GM21723 (cell line): ENCODE measurements around the gene TET3.
A peak's percentile ranks its signal among the peaks of the same experiment; 100 is the strongest.

ENCODE experiments used
- ATAC-seq: cut with Tn5 transposase; IDR thresholded peaks from one replicate; pipeline ENCODE4 v1.9.1; 2021; ENCODE audit warnings: mild to moderate bottlenecking, moderate library complexity; ENCODE audit not compliant: unreplicated experiment

The TET3 gene

DNA sequence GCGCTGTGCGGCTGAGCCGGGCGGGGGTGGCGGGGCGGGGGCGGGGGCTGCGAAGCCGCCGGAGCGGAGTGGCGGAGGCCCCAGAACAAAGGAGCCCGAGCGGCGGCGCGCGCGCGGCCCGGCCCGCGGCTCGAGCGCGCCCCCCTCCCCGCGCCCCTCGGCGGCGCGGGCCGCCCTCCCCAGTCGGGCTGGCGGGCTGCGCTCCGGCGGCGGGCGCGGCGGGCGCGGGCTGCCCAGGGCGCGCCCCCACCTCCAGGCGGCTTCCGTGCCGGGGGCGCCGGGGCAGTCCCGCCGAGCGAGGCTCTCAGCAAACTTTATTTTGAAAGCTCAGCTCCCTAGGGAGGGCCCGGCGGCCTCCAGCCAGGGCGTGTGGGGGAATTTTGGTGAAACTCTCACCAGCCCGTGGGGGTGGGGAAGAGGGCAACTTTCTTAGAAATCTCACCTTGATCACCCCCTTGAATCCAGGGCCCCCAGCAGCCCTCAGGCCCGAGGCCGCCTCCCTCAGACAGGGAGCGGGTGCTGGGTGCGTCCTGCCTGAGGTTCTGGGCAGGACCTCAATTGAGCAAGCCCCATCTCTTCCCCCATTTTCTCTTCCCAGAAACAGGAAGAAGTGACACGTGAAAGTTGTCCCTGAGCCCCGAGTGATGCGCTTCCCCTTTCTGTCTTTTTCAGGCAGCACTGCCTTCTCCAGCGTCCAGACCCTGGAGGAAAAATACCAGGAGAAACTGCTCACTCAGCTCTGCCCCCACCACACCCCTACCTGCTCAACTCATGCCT, 786 bp downstream of the TET3 start:
- ATAC-seq = peak; percentile 37

DNA sequence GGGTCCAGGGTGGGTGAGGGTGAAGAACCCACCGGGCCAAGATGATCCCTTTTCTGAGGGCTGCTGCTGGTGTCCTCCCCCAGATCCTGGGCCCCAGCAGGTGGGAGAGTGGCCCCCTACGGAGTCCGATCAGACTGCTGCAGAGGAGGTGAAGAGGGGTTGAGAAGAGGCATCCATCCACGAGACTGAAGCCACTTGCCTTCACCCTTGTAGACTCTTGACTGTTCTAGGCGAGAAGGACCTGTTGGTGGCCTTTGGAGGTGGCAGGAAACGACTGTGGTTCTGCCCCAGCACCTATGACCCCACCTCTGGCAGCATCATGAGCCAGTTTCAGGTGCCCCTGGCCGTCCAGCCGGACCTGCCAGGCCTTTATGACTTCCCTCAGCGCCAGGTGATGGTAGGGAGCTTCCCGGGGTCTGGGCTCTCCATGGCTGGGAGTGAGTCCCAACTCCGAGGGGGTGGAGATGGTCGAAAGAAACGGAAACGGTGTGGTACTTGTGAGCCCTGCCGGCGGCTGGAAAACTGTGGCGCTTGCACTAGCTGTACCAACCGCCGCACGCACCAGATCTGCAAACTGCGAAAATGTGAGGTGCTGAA, 1.5 kb downstream of the TET3 start:
- peak; percentile 1 for ATAC-seq

DNA sequence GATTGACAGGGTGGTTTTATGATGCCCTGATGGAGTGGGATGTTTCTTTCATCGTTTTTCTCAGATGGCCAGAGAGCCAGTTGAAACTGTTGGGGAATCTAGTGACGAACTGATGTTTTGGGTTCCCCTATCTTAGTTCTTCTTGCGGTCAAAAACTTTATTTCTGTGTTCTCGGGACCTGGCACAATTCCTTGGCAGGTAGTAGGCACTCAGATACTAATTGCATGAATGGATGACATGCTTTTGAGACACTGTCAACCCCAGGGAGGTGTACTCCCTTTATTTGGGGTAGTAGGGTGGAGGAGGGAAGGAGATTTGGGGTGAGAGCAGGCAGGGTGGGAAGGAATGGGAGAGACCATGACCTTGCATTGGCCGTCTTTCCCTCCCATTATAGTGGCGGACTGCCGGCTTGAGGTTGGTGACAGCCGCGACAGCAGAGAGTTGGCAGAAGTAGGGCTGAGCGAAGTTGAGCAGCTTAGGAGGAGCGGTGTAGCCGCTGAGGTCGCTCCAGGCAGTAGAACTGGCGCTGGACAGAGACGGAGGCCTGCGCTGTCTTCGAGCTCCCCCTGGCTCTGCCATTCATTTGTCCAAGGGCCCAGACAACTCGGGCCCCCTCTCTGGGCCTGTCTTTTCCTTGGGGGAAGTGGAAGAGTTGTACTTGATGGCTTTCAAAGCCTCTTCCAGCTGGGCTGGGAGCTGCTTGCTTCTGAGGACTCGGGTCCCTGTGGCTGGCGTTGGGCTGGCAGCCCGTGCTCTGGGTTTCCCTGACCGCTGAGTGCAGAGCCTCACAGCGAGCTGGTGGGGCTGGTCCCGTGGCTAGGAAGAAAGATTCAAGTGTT, 2.6 kb downstream of the TET3 start:
- no peak for ATAC-seq

DNA sequence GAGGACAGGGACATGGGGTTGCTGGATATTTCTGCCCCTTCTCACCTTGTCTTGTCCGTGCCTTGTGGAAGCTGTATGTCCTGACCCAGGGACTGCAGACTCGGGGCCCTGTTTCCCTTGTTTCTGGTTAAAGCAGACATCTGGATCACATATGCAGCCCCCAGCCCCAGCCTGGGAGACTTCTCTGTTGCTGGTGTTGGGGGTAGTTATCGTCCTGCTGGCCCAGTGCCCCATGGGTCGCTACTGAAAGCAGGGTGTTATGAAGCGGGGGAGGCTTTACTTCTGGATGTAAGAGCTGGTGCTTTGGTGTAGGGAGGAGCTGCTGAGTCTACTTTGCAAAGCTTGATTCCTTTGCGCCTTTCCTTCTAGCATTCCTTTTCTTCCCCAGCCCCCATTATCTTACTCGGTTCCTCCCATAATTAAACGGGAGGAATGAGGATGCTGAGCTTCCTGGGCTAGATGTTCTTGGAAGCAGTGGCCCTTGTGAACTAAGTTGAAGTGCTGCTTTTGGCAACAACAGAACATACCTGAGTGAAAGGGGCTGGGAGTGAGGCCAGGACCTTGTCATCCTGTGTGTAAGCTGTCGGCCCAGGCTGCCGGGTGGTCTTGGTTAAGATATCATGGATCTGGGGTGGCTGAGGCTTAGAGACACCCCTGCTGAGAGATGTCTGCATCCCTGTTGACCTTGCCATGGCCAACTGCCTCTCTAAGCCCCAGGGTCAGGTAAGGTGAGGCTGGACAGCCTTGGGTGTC, 3.4 kb downstream of the TET3 start:
- no peak for ATAC-seq

DNA sequence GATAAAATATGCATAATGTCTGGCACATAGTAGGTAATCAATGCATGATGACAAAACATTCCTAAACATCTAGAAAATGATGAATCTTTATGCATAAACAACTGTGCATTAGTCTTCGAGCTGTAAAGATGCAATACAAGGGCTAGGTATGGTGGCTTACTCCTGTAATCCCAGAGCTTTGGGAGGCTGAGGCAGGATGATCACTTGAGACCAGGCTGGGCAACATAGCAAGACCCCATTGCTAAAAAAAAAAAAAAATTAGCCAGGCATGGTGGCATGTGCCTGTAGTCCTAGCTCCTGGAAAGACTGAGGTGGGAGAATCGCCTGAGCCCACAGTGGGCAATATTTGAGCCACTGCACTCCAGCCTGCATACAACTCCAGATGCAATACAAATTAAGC, 5.3 kb downstream of the TET3 start:
- ATAC-seq = no peak

DNA sequence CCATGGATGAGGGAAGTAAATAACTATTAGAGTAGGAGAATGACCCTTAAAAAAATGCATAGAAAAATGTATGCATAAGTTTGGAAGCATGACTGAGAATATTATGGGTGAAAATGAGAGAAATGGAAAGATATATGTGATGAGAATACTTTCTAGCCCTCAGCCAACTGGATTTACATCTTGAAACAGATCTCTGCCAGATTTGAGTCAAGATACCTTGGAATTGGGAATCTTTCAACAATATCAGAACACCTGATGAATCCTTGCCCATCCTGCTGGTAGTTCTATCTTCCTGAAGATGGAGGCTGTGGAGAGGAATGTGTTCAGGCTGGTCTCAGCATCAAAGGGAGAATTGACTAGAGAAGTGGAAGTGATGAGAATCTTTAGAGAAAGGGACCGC, 5.8 kb downstream of the TET3 start:
- no peak for ATAC-seq

DNA sequence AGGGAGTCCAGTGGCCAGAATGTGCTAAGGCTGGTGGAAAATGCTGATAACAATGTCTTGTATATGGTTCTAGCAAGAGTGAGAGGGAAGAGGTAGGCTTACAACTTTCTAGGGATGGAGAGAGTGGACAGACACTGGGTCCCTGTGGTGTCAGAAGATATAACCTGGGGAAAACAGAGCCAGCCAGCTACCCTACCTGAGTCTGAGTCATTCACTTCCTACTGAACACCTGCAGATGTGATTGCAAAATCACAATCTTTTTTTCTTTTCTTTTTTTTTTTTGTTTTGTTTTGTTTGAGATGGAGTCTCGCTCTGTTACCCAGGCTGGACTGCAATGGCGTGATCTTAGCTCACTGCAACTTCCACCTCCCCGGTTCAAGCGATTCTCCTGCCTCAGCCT, 7.3 kb downstream of the TET3 start:
- ATAC-seq = no peak

DNA sequence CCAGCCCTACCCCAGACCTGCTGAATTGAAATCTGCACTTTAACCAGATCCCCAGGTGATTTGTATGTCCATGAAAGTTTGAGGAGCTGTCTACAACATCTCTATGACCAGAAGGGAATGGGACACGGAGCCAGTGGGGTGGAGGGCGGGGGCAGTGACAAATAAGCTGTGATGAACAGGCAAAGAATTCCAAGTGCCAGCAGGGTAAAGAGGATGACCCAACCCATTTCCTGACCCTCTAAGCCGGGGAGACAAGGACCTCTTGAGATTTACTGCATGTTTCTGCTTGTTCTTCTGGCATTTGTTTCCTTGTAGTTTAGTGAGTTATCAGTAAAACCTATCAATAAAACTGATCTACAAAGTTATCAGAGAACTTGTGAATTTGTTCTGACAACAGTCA, 8.7 kb downstream of the TET3 start:
- no peak for ATAC-seq

DNA sequence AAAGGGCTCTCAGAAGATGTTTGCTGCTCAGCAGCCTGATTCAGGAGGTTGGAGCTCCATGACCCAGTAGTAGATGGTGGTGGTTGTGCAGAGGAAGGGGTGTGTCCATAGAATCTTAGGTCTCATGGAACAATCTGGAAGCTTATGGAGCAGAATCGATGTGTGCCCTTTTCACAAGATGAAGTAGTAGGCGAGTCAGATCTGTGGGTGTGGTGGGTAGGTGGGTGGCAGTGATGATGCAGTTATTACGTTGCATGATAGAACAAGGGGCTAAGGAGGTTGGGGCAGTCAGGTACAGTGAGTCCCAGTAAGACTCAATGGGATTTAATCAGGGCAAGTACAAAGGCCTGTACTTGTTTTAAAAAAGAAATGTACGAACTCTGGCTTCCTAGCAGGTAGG, 9.1 kb downstream of the TET3 start:
- ATAC-seq = no peak

DNA sequence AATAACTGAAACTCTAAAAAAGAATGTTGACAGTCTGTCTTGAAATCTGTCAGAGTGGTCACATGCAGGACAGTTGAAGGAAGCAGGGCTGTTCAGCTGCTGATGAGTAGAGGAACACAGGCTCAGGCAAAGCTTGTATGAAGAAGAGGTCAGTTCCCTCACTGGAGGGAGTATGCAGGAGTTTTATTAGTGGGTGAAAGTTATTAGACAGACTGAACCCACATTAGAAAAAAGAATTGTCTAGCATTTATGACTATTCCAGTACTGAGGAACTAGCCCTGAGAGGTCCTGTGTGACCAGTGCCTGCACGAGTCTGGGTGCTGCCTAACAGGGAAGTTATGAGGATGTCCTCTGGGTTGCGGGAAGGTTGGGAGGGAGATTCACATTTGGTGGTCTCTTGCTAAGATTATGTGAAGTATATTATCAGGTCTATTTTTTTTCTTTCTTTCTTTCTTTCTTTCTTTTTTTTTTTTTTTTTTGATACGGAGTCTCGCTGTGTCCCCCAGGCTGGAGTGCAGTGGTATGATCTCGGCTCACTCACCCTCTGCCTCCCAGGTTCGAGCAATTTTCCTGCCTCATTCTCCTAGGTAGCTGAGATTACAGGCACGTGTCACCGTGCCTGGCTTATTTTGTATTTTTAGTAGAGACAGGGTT, 9.6 kb downstream of the TET3 start:
- ATAC-seq = no peak

DNA sequence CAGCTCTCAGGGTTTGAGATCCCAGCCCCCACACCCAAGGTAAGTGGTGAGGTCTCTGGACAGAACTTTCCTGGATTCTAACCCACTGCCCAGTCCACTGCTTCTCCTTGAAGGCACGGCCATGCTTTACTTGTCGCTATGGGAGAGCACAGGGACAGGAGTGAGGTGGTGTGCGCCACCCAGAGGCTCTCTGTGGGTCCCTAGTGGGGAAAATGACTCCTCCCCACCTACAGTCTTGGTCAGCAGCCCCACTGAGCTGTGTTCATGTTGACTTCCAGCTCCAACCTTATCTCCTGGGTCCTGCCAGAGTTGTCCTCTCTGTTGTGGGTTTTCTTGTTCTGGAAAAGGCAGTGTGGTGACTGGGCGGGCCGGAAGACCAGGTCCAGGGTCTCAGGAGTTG, 11.1 kb downstream of the TET3 start:
- ATAC-seq = no peak

DNA sequence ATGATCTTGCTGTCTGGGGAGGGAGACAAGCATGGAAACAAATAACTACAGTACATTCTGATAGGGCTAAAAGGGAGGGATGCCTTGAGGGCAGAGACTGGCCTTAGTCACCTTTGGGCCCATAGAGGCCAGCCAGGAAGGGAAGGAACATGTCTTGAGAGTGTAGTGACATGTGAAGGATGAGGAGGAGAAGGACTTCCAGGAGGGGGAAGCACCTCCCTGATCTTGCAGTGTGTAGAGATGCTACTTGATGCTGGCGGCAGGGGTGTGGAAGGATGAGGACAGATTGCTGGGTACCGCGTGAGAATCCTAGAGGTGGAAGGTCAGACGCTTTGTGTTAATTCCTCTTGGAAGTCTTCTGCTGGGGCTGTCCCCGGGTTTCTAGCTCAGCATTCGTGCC, 13.1 kb downstream of the TET3 start:
- no peak for ATAC-seq

DNA sequence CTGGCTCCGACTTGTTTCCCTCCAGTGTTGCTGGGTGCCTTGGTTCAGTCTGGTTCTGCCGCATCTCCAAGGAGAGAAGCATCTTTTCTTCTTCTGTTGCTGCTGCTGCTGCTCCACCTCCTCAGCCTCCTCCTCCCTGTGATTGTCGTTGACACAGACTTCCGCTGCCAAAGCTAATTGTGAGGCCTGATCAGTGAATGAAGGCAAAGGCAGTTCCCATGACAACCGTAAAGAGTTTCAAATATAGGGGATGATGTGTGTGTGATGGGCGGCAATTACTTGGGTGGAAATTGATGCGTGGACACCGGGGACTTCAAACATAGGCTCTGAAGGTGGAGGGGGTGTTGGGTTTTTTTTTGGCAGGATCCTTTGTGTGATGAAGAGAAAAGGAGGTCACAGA, 13.7 kb downstream of the TET3 start:
- ATAC-seq = no peak

DNA sequence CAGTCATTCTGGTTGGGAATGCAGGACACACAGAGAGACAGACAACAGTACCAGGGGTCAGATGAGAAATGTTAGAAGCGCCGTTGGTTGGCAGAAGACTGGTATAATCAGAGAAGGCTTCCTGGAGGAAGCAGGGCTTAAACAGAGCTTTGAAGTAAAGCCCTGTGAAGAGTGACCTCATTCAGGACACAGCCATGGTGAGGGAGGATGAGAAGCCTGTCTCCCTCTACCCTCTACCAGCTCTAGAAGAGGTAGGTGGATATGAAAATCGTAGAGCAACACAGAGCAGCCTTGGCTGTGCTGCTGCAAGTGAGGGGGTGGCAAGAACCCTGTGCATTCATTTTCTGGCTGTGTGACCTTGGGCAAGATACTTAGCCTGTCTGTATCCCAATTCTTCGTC, 14.2 kb downstream of the TET3 start:
- no peak for ATAC-seq

DNA sequence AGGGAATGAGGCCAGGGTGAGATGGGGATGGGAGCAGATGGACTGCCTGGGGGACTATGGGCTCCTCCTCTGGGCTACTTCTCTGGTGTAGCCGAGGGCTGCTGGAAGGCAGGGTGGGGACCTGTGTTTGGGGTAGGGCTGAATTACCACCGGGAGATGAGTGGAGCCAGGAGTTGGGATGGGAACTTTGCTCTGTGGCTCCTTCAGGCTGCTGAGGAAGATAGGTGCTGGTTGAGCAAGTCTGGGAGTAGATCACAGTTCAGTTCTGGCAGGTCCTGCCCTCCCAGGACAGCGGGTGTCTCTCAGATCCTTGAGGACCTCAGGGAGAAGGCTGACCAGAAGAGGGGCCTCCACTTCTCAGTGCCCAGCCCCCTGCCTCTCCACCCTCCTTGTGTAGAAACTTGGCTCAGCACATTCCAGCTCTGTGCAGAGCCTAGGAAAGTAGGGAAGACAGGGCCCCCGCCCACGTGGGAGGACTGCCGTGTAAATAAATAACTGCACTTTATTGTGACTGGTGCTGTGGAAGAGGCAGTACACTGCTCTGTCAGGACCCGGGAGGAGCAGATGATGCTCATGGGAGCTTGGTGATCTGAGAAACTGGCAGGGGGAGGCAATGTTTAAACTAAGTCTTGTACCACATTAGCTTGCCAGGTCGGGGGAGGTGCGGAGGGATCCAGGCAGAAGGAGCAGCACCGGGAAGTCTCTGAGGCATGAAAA, 15.3 kb downstream of the TET3 start:
- no peak for ATAC-seq

DNA sequence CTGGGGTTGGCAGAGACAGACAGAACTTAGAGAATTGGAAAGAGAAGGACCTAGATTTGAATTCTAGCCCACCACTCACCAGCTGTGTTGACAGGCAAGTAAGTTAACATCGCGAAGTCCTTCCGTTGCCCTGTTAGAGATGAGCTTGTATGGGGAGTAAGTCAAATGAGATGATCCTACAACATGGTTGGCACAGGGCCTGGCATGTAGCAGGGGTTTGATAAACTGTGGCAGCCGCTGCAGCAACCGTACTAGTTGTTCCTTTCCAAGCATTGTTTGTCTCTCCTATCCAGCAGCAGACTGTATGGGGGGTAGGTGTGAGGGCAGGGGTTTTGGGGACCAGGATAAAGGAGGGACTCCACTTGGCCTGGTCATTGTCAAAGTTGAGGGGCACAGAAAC, 16.0 kb downstream of the TET3 start:
- ATAC-seq = no peak

DNA sequence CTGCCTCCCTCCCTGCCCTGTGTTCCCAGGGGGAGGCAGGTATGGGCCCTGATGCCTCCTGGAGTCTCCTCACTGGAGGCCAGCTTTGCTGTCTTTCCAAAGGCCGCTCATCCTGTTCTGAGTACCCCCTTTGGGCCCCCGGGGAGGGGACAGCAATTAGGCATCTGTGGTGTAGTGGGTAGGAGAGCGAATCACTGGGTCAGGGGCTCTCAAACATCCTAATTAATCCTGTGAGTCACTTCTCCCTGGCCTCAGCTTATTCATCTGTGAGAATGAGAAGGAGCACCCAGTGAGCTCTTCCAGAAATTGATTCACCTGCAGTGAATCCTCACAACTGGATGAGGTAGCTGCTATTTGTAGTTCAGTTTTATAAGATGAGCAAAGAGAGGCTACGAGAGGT, 16.4 kb downstream of the TET3 start:
- ATAC-seq = no peak

DNA sequence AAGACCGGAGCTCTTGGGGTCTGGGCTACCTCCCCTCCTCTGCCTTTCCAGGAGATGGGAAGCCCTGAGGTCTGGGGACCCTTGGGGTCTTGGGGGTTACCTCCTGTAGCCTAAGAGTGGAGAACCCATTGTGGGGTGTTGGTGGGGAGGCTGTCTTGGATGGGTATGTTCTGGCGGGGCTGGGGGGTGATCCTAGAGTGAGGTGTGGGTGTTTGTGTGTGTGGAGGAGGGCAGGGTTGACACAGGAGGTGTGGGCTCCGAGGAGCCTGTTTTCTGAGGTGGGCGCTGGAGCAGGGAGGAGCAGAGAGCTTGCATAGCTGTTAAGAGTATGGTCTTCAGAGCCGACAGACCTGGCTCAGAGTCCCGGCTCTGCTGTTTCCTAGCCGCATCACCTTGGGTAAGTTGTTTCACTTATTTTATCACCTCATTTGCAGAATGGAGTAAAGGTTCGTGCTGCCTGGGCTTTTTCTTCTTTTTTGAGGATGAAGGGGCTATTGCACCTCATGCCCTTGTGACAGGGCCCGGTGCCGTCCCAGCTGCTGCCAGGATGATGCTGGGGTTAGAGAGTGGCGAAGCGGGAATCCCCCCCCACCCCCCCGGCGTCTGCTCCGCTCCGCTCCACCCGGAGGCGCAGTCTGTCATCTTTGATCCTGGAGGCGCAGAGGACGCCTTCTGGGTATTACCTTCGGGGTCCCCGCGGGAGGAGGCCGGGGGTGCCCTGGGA, 17.2 kb downstream of the TET3 start:
- ATAC-seq = peak; percentile 37
